GM19193 (cell line): ENCODE results near the gene KSR2.

Experiments
- POLR2A ChIP-seq: IDR thresholded peaks from 4 replicates; pipeline ENCODE4 v1.6.1; 2011; ENCODE audit not compliant: insufficient read depth, insufficient read length; ENCODE audit errors: extremely low read depth

The KSR2 gene

DNA sequence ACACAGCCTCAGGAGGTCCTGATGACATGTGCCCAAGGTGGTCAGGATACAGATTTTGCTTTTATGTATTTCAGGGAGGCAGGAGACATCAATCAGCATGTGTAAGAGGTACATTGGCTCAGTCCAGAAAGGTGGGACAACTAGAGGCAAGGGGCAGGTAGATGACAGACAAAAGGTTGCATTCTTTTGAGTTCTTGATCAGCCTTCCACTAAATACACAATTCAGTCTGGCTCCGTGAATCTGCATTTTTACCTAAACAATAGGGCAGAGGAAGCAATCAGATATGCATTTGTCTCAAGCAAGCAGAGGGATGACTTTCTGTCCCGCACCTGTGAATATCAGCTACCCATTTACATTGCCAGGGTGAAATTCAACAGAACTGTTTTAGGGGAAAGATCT lies 178.6 kb downstream of the KSR2 start:
- no peak for TF ChIP-seq POLR2A

DNA sequence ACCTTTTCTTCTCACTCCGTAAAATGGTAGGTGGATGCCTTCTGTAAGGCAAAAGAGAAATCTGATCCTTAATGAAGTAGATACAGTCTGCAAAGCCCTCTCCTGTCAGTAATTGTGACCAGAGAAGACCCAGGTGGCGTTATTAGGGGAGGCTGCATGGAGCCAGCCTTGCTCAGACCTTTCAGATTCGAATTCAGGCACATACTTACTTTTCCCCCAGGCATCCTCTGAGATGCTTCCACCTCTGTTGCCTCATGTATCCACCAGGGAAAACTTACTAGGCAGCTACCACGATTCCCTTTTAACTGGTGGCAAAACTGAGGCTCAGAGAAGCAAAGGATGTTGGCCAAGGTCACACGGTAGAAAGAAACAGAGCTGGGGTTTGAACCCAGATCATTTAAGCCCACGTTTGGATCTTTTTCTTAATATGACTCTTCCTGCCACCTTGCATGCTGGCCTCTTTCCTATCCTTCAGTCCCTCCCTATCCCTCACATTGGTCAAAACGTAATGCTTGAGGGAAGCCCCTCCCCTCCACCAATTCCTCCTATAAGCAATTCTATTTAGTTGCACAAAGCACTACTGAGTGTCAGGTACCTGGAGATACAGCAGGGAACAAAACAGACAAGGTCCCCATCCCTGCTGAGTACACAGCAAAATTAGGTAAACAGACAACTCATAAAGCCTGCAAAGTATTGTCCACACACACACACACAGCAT lies 179.4 kb downstream of the KSR2 start:
- no peak for TF ChIP-seq POLR2A

DNA sequence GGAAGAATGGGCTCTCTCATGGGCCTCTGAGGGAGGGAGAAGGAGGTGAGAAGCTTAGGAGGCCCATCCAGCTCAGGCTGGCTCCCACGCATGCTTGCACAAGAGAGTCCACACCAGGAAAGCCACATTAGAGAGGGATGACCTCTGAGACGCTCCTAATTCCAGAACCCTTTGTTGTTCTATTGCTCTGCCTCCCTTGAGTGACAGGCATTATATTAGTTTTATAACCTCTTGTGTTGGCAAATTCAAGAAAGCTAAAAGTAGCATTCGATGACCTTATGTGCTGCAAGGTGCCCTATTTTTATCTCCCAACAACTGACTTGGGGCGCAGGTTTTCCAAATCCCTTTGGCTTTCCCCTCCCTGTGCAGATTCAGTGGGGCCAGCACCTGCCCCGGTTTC lies 190.1 kb downstream of the KSR2 start:
- TF ChIP-seq POLR2A = no peak

DNA sequence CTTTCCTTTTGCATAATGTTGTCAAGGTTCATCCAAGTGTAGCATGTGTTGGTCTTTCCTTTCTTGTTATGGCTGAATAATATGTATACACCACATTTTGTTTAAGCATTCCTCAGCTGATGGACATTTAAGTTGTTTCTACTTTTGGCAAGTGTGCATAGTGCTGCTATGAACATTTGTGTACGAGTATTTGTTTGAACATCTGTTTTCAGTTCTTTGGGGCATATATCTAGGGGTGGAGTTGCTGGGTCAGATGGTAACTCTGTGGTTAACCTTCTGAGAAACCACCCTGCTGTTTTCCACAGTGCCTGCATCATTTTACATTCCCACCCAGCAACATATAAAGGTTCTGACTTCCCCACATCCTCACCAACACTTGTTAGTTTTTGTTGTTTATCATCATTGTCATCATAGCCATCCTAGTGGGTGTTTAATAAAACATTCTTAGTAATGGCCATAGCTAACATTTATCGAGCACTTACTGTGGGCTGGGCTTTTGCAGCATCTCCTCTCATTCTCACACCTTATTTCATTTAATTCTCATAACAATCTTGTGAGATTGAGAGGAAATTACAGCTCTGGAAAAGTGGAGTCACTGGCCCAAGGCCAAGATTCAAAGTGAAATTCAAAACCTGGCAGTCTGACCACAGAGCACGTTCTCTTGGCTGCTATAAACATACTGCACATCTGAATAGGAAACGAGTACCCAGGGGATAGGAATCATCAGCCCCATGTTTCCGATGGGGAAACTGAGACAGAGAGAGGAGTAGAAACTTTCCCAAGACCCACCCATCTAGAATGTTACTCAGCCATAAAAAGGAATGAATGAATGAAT lies 193.6 kb downstream of the KSR2 start:
- no peak for TF ChIP-seq POLR2A

DNA sequence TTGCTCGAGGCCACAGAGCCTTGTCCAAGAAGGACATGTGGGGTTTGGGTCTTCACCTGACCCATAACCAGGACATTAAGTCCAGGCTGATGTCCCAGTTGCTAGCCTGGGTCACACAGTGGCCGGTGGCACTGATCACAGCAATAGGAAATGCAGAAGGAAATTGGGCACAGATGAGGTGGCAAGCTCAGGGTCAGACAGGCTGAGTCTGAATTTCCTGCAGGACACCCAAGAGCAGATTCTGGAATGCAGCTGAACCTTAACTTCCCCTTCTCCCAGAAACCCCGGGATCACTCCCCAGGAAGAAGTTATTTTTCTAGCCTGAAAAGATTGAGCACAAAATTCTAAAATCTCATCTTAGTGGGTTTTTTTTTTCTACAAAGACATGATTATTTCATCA lies 199.9 kb downstream of the KSR2 start:
- no peak for TF ChIP-seq POLR2A

DNA sequence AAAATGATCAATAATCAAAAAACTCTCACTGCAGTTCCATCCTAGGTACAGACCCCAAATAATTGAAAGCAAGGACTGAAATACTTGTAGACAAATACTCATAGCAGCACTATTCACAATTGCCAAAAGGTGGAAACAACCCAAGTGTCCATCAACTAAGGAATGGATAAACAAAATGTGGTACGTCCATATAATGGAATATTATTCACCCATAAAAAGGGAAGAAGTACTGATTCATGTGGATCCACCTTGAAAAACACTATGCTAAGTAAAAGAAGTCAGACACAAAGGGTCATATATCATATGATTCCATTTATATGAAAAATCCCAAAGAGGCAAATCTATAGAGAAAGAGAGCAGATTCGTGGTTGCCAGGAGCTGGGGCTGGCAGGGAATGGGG lies 202.8 kb downstream of the KSR2 start:
- TF ChIP-seq POLR2A = no peak

DNA sequence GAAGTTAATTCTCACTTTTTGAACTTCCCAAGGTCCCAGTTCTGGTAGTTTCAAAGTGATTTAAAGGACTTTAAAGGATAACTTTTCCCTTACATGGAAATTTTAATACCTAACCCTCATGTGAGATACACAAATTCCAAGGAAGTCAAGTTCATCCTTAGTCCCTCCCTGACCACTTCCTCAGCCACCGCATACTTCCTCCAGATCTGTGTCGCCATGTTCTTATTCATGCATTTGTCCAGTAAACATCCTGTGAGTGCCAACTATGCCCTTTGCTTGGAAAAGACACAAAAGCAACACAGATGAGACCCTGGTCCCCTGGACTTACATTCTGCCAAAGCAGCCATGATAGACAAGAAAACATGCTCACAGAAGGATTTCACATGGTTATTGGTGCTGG lies 206.6 kb downstream of the KSR2 start:
- no peak for TF ChIP-seq POLR2A

DNA sequence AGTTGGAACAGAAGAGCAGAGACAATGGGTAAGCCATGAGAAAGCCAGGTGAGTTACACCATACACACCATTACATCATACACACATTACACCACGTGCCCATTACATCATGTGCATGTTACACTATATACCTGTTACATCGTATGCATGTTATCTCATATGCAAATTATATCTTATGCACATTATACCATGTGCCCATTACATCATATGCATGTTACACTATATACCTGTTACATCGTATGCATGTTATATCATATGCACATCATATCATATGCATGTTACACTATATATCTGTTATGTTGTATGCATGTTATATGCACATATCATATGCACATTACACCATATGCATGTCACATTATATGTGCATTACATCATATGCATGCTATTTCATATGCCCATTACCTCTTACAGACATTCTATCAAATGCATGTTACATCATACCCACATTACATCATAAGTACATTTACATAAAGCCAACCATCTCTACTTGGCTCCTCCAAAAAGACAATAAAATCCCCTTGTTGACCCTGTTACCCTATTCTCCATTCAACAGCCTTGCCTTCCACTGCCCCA lies 207.2 kb downstream of the KSR2 start:
- no peak for TF ChIP-seq POLR2A

DNA sequence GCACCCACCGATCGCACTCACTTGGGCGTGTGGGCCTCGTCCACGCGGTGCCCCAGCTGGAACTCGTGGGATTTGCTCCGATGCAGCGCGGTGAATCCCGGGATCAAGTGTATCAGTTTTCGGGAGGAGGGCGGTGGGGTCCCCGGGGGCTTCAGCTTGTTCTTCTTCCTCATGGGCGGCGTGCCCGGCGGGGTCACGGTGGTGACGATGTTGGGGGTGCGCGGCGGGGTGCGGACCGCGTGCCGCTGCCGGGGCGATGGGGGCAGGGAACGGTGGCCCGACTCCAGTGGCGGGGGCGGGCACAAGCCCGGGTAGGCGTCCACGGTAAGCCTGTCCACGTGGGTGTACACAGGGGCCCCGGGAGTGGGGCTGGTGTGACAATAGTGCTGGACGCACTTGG lies 207.8 kb downstream of the KSR2 start:
- TF ChIP-seq POLR2A = no peak

DNA sequence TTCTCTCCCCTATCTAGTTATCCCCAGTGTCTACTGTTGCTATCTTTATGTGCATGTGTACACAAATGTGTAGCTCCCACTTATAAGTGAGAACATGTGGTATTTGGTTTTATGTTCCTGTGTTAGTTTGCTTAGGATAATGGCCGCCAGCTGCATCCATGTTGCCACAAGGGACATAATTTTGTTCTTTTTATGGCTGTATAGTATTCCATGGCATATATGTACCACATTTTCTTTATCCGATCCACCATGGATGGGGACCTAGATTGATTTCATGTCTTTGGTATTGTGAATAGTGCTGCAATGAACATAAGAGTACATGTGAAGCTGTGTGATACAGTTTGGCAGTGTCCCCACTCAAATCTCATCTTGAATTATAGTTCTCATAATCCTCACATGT lies 218.1 kb downstream of the KSR2 start:
- no peak for TF ChIP-seq POLR2A

DNA sequence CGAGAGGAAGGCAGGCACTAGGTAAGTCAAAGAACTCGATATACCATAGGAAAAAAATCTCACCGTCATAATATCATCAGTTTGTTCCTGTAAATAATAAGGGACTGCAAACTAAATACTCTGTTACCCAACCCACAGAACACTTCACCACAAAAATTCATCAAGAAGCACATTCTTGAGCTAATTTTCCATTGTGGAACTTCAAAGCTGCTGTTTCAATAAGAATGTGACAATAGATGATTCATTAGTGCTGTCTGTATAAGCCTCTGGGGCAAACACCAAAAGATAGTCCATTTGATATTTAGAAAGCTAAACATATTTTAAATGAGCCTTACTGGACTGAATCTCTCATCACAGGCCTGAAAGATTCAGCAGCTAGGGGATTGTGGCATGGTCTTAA lies 219.4 kb downstream of the KSR2 start:
- TF ChIP-seq POLR2A = no peak

DNA sequence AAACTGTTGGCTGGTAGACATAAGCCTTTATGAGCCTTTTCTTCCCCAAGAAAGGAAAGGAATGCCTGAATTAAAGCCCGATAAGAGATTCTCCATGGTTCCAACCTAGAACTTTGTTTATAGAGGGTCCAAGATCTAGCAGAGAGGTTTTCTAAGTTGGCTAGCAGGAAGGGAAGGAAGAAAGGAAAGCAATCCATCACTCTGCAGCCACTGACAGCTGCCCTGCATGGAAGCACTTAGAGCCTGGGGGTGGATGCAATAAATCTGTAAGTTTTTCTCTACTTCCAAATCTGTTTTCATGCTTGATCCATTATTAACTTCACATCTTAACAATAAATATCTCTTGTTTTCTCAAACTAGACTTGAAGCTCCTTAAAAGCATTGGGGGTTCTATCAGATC lies 224.4 kb downstream of the KSR2 start:
- no peak for TF ChIP-seq POLR2A

DNA sequence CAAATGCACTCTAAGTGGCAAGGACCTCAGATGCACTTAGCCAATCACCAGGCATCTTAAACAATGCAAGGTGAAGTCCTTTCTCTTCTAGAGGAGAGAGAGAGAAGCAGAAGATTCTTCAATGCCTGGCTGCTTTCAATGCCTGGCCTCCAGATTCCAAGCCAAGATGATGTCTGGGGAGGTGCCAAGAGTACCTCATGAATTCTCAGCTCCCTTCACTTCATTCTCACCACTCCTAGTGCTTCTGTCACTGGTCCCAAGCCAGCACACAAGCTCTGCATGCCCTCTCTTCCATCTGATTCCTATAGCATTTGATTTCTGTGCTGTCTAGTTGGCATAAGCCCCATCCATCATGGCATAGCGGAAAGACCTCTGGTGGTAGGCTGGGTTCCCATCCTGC lies 225.0 kb downstream of the KSR2 start:
- no peak for TF ChIP-seq POLR2A

DNA sequence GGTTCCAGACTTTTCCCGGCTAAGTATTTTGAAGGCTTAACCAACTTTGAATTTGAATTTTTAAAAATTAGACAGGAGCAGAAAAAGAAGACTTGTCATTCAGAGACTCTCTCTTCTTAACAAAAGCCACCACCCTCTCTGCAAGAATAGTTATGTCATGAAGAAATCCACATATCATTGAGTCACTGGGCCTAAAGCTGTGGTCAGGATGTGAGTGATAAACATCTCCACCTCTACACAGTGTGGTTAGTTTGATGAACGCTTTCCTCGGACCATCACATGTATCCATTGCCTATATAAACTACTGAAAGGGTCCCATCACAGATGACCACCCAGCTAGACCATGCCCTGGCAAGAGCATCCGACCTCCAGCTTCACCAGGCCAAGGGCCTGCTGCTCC lies 226.1 kb downstream of the KSR2 start:
- no peak for TF ChIP-seq POLR2A

DNA sequence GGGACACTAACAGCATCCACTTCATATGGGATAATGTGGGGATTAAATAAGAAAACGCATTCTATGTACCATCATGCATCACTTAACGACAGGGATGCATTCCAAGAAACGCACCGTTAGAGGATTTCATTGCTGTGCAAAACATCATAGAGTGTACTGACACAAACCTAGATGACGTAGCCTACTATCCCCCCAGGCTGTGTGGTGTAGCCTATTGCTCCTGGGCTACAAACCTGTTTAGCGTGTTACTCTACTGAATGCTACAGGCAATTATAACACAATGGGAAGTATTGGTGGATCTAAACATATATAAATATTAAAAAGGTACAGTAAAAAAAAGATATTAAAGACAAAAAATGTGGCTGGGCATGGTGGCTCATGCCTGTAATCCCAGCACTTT lies 230.6 kb downstream of the KSR2 start:
- TF ChIP-seq POLR2A = no peak

DNA sequence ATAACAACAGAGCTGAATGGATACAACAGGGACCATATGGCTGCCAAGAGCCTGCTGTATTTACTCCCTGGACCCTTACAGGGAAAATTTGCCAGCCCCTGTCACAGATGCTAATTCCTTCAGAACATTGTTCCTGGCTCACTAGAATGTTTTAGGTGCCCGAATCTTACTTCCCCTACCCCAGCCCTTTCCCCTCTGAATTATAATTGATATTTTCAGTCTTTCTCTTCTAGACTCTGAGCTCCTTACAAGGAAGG lies 235.3 kb downstream of the KSR2 start:
- TF ChIP-seq POLR2A = no peak

DNA sequence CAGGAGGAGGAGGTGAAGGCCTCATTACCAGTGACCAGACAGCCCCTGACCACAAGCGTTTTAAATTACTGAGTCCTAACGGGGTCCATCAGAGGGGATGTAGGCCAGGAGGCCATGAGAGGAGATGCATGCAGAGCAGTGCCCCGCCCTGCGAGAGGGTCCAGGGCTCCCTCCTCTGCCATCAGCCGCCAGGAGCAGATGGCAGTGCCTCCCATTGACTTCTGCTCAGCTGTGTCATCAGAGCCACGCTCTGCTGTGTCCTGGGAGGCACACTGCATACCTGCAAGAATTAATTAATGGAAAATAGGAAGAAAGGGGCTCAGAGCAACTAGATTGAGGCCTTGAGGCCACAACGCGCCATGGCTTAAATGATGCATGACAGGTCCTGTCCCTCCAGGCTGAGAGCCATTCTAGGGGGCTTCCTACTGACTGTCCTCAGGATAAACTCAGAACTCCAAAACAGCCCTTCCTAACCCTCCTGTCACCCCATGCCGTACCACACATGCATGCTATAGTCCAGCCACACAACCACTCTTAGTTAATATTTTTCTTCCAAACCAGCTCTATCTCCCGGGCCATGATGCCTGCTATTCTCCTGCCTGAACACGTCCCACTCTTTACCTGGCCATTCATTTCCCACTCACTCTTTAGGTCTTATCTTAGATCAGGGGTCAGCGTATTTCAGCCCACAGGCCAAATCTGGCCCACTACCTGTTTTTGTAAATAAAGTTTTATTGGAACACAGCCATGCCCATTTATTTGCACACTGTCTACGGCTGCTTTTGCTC lies 235.8 kb downstream of the KSR2 start:
- TF ChIP-seq POLR2A = no peak

DNA sequence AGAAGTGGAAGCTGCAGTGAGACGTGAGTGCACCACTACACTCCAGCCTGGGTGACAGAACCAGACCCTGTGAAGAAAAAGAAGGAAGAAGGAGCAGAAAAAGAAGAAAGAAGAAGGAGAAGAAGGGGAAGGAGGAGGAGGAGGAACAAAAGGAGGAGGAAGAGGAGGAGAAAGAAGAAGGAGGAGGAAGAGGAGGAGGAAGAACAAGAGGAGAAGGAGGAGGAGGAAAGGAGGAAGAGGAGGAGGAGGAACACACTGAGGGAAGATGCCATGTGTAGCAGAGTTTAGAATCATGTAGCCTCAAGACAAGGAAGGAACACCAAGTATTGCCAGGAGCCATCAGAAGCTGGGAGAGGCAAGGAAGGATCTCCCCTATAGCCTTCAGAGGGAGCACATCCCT lies 241.5 kb downstream of the KSR2 start:
- TF ChIP-seq POLR2A = no peak
